Ascending aorta (tissue), 2 donors: ENCODE measurements around the gene TECPR2. TPM values are rescaled to one million over a fixed set of nuclear protein-coding genes. Genes with fewer than 3 reads are reported as not detected.
A peak's percentile ranks its signal among the peaks of the same experiment; 100 is the strongest.

Source experiments
- DNase-seq, 2 donors: peaks; one replicate each; pipeline ENCODE4 v3.0.0-alpha.2; 2019; ENCODE audit warnings: low spot score in 2 of 2
- H3K27ac ChIP-seq, 2 donors: fragments of 200-600 bp; sonication (generic); one replicate each; pipeline ENCODE4 v1.5.1; 2016 to 2017; ENCODE audit warnings: mild to moderate bottlenecking in 1 of 2
- H3K27me3 ChIP-seq: fragments of 200-600 bp; sonication (generic); one replicate; pipeline ENCODE4 v1.5.1; 2017
- H3K36me3 ChIP-seq, 2 donors: fragments of 200-600 bp; sonication (generic); one replicate each; pipeline ENCODE4 v1.5.1; 2016
- H3K4me1 ChIP-seq, 2 donors: fragments of 200-600 bp; sonication (generic); one replicate each; pipeline ENCODE4 v1.5.1; 2016 to 2017; ENCODE audit warnings: mild to moderate bottlenecking in 1 of 2
- H3K4me3 ChIP-seq, 2 donors: fragments of 200-600 bp; sonication (generic); one replicate each; pipeline ENCODE4 v1.5.1; 2016 to 2017; ENCODE audit warnings: mild to moderate bottlenecking in 1 of 2
- H3K9me3 ChIP-seq, 2 donors: fragments of 200-600 bp; sonication (generic); one replicate each; pipeline ENCODE4 v1.5.1; 2016
- CTCF ChIP-seq, 3 experiments: fragments of 200-600 bp in 2 of 3; fragments of 450-650 bp in 1 of 3; sonication (generic) in 2 of 3; IDR thresholded peaks; one replicate each; pipeline ENCODE4 v1.5.1; 2016 to 2019; ENCODE audit warnings: antibody characterized with exemption in 3 of 3, mild to moderate bottlenecking in 1 of 3, moderate library complexity in 1 of 3
- intact Hi-C: fragments of 100-400 bp; cut with DNase I; formaldehyde crosslinking; loops from one replicate; pipeline ENCODE4 v1.15.1; 2023
- total RNA-seq: library from RNA; depleted of rRNA; stranded (reverse); fragments of >200 nt; gene quantifications from one replicate; pipeline ENCODE4 v1.1.0, GENCODE V29; 2016

Gene TECPR2
- total RNA-seq, 1 donor from 2014 or later = 27.0 TPM

GRCh38 chr14:102479777-102480176 is 117.0 kb downstream of the TECPR2 start:
- no peak for TF ChIP-seq CTCF (IDR thresholded peaks at IDR 0.05)
- H3K36me3 ChIP-seq = no peaks in the 10 kb centered on the region
- peak overlapping the region in 1 of 2 donors; percentile 32 for H3K4me3 ChIP-seq
- no peaks in the 10 kb centered on the region for H3K27me3 ChIP-seq
- H3K4me1 ChIP-seq = peaks cover 0 to 3% of the 10 kb centered on the region in 2 donors
- H3K27ac ChIP-seq = no peak overlapping the region
- H3K9me3 ChIP-seq = no peaks in the 10 kb centered on the region
- DNase-seq = no peak
- intact Hi-C loops = no loop called here

DNA sequence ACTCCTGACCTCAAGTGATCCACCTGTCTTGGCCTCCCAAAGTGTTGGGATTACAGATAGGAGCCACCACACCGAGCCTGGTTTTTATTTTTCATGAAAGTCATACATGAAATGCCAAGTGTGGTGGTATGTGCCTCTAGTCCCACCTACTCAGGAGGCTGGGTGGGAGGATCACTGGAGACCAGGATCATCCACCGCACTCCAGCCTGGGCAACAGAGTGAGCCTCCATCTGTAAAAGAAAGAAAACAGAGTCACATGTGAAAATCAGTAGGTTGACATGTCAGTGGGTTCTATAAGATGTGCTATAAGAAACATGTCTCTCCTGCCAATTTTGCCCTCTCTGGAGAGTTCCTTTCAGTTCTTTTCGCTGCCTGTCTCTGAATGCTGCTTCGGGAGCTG is 118.6 kb downstream of the TECPR2 start:
- no peak overlapping the region for H3K4me3 ChIP-seq
- H3K4me1 ChIP-seq = peaks cover 2 to 3% of the 10 kb centered on the region in 2 donors
- no peak overlapping the region for H3K27ac ChIP-seq
- H3K9me3 ChIP-seq = no peaks in the 10 kb centered on the region
- H3K27me3 ChIP-seq = no peaks in the 10 kb centered on the region
- H3K36me3 ChIP-seq = no peaks in the 10 kb centered on the region
- DNase-seq = no peak
- no peak for TF ChIP-seq CTCF (IDR thresholded peaks at IDR 0.05)
- intact Hi-C loops = no loop called here

- intact Hi-C loops = no loop called here
- Histone ChIP-seq H3K27ac (no peak overlapping the region), H3K4me3 (no peak overlapping the region), H3K36me3 (no peaks in the 10 kb centered on the region), H3K27me3 (no peaks in the 10 kb centered on the region), H3K4me1 (peaks cover 3 to 8% of the 10 kb centered on the region in 2 donors), H3K9me3 (no peaks in the 10 kb centered on the region)
- no peak for TF ChIP-seq CTCF (IDR thresholded peaks at IDR 0.05)
- no peak for DNase-seq
These were observed 119.1 kb downstream of the TECPR2 start for GRCh38 chr14:102481791-102482238.

DNA sequence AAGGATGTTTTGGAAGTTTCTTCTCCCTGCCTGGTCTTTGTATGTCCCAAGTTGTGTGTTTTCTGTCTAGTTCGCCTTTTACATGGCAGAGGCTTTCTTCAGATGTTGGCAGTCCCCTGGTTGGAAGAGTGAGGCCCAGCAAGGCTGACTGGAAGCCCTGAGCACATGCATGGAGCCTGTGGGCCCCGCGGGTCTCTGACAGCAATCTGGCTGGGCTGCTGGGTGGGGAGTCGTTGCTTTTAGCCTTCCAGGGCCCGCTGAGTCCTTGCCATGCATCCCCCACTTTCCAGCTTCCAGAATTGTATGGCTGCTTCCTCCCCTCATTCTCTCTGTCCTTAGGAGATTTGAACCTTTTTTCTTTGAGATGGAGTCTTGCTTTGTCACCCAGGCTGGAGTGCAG is 121.6 kb downstream of the TECPR2 start:
- H3K27ac ChIP-seq = no peak overlapping the region
- no peak for DNase-seq
- no peak overlapping the region for H3K4me3 ChIP-seq
- H3K27me3 ChIP-seq = no peaks in the 10 kb centered on the region
- no peak for TF ChIP-seq CTCF (IDR thresholded peaks at IDR 0.05)
- no peaks in the 10 kb centered on the region for H3K9me3 ChIP-seq
- no peaks in the 10 kb centered on the region for H3K36me3 ChIP-seq
- intact Hi-C loops = no loop called here
- peaks cover 3 to 8% of the 10 kb centered on the region in 2 donors for H3K4me1 ChIP-seq

GRCh38 chr14:102485693-102486512 is 123.2 kb downstream of the TECPR2 start:
- no peak for DNase-seq
- H3K27ac ChIP-seq = peak overlapping the region; percentile 55 to 62
- no peaks in the 10 kb centered on the region for H3K36me3 ChIP-seq
- H3K27me3 ChIP-seq = no peaks in the 10 kb centered on the region
- intact Hi-C loops = no loop called here
- H3K4me1 ChIP-seq = peaks cover 3 to 5% of the 10 kb centered on the region in 2 donors
- TF ChIP-seq CTCF (IDR thresholded peaks at IDR 0.05) = no peak
- H3K4me3 ChIP-seq = no peak overlapping the region
- no peaks in the 10 kb centered on the region for H3K9me3 ChIP-seq
